ENCODE measurements around the gene AS3MT.
A peak's percentile ranks its signal among the peaks of the same experiment; 100 is the strongest.

Gene AS3MT

DNA sequence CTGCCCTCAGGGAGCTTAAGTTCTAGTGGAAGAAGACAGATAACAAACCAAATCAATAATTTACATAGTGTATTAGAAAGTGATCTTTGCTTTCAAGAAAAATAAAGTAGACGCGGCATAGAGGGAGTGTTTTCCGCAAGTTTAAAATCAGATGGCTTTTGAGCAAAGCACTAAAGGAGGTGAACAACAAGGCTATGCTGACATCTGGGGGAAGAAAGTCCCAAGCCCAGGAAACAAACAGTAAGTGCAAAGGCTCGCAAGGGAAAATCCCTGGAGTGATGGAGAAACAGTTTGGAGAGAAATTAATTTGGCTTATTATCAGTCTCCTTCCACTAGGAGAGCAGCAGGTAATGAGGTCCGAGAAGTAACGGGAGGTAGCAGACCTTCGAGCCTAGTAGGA is 46.9 kb downstream of the AS3MT start (continued):
- TF ChIP-seq, protein P1, sequence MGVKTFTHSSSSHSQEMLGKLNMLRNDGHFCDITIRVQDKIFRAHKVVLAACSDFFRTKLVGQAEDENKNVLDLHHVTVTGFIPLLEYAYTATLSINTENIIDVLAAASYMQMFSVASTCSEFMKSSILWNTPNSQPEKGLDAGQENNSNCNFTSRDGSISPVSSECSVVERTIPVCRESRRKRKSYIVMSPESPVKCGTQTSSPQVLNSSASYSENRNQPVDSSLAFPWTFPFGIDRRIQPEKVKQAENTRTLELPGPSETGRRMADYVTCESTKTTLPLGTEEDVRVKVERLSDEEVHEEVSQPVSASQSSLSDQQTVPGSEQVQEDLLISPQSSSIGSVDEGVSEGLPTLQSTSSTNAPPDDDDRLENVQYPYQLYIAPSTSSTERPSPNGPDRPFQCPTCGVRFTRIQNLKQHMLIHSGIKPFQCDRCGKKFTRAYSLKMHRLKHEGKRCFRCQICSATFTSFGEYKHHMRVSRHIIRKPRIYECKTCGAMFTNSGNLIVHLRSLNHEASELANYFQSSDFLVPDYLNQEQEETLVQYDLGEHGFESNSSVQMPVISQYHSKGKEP (tag by site-specific recombination; IDR thresholded peaks at IDR 0.05): no peak
- TF ChIP-seq, protein P2, sequence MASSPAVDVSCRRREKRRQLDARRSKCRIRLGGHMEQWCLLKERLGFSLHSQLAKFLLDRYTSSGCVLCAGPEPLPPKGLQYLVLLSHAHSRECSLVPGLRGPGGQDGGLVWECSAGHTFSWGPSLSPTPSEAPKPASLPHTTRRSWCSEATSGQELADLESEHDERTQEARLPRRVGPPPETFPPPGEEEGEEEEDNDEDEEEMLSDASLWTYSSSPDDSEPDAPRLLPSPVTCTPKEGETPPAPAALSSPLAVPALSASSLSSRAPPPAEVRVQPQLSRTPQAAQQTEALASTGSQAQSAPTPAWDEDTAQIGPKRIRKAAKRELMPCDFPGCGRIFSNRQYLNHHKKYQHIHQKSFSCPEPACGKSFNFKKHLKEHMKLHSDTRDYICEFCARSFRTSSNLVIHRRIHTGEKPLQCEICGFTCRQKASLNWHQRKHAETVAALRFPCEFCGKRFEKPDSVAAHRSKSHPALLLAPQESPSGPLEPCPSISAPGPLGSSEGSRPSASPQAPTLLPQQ (tag by site-specific recombination; IDR thresholded peaks at IDR 0.05): no peak

DNA sequence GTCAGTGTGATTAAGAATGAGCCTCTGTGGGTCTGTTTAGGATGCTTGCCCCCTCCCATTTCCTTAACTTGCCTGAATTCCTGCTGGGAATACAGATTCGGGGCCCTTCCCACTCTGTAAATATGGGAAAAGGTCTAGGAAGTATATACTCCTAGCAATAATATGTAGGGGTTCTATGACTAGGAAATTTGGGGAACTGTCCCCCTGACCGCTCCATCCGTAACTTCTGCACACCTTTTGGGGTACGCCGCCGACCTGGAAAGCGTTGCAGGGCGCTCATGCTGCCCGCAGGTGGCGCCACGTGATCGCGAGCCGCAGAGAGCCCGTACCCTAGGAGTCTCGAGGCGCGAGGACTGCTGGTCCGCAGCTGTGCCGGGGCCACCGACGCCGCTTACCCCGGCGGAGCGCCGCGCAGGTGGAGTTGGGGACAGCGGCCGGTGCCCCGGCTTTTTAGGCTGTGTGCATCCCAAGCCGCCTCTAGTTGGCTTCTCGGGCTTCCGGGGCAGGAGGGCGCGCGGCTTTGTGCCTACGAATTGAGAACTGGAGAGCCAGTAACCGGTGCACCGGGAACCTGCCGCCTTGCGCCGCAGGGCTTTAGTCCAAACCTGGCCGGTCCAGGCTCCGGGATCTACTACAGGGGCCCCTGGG is 48.2 kb downstream of the AS3MT start:
- peak overlapping the region; percentile 60; the same call in 1 of the 2 replicates for H3K27ac ChIP-seq (ENCODE audit: extremely low read depth, low read depth, low read length)
- CTCF ChIA-PET: interaction anchor here (0.6 to 4.1 kb wide), 34 partner anchors 14 to 458 kb away, joined by 3 to 57 read pairs (median 4); partner anchors contain the start of genes CYP17A1 and WBP1L
- peaks cover 6% of the 10 kb centered on the region; the same call in 1 of the 2 replicates for H3K4me1 ChIP-seq (ENCODE audit: control insufficient read depth, insufficient read depth, low read length)
- TF ChIP-seq ZNF132 (tag by site-specific recombination; IDR thresholded peaks at IDR 0.05; ENCODE audit: borderline replicate concordance) (no peak), ZNF610 (tag by site-specific recombination; IDR thresholded peaks at IDR 0.05; ENCODE audit: borderline replicate concordance) (peak; percentile 41; the same call in 1 of the 2 replicates), GLI4 (tag by site-specific recombination; IDR thresholded peaks at IDR 0.05) (no peak), ZNF555 (tag by site-specific recombination; conservative IDR thresholded peaks at IDR 0.05) (no peak), SETDB1 (IDR thresholded peaks at IDR 0.05; ENCODE audit: insufficient read length, low read length) (no peak), ZNF626 (tag by site-specific recombination; IDR thresholded peaks at IDR 0.05) (no peak), ZNF211 (tag by site-specific recombination; IDR thresholded peaks at IDR 0.05; ENCODE audit: low read depth) (no peak), ZNF223 (tag by site-specific recombination; IDR thresholded peaks at IDR 0.05) (peak; percentile 71), ZNF792 (tag by site-specific recombination; IDR thresholded peaks at IDR 0.05) (no peak), ZFP3 (tag by site-specific recombination; IDR thresholded peaks at IDR 0.05; ENCODE audit: low read depth) (no peak), ZNF558 (tag by site-specific recombination; IDR thresholded peaks at IDR 0.05) (no peak), HOXA7 (CRISPR knock-in tag; IDR thresholded peaks at IDR 0.05; ENCODE audit: borderline replicate concordance) (no peak), ZNF843 (tag by site-specific recombination; IDR thresholded peaks at IDR 0.05) (no peak), ZNF140 (tag by site-specific recombination; IDR thresholded peaks at IDR 0.05) (no peak), ZNF548 (tag by site-specific recombination; IDR thresholded peaks at IDR 0.05) (no peak), OVOL3 (tag by site-specific recombination; IDR thresholded peaks at IDR 0.05) (no peak), ZNF174 (tag by site-specific recombination; IDR thresholded peaks at IDR 0.05) (no peak), HOXD13 (CRISPR knock-in tag; IDR thresholded peaks at IDR 0.05; ENCODE audit: borderline replicate concordance) (no peak), ZNF114 (tag by site-specific recombination; IDR thresholded peaks at IDR 0.05) (no peak), ZNF324 (tag by site-specific recombination; IDR thresholded peaks at IDR 0.05) (peak; percentile 64; the same call in 1 of the 2 replicates), BCL11A (tag by site-specific recombination; IDR thresholded peaks at IDR 0.05; ENCODE audit: low read depth) (peak; percentile 80; the same call in 1 of the 2 replicates), ZNF341 (tag by site-specific recombination; IDR thresholded peaks at IDR 0.05; ENCODE audit: low read depth) (0 out of 2 replicates have a peak, but pooled peaks have one; percentile 9)
- TF ChIP-seq, protein P3, sequence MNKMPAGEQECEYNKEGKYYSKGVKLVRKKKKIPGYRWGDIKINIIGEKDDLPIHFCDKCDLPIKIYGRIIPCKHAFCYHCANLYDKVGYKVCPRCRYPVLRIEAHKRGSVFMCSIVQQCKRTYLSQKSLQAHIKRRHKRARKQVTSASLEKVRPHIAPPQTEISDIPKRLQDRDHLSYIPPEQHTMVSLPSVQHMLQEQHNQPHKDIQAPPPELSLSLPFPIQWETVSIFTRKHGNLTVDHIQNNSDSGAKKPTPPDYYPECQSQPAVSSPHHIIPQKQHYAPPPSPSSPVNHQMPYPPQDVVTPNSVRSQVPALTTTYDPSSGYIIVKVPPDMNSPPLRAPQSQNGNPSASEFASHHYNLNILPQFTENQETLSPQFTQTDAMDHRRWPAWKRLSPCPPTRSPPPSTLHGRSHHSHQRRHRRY (tag by site-specific recombination; IDR thresholded peaks at IDR 0.05): no peak
- TF ChIP-seq, protein P4, sequence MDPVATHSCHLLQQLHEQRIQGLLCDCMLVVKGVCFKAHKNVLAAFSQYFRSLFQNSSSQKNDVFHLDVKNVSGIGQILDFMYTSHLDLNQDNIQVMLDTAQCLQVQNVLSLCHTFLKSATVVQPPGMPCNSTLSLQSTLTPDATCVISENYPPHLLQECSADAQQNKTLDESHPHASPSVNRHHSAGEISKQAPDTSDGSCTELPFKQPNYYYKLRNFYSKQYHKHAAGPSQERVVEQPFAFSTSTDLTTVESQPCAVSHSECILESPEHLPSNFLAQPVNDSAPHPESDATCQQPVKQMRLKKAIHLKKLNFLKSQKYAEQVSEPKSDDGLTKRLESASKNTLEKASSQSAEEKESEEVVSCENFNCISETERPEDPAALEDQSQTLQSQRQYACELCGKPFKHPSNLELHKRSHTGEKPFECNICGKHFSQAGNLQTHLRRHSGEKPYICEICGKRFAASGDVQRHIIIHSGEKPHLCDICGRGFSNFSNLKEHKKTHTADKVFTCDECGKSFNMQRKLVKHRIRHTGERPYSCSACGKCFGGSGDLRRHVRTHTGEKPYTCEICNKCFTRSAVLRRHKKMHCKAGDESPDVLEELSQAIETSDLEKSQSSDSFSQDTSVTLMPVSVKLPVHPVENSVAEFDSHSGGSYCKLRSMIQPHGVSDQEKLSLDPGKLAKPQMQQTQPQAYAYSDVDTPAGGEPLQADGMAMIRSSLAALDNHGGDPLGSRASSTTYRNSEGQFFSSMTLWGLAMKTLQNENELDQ (tag by site-specific recombination; IDR thresholded peaks at IDR 0.05; ENCODE audit: low read depth): no peak
- TF ChIP-seq, protein P5, sequence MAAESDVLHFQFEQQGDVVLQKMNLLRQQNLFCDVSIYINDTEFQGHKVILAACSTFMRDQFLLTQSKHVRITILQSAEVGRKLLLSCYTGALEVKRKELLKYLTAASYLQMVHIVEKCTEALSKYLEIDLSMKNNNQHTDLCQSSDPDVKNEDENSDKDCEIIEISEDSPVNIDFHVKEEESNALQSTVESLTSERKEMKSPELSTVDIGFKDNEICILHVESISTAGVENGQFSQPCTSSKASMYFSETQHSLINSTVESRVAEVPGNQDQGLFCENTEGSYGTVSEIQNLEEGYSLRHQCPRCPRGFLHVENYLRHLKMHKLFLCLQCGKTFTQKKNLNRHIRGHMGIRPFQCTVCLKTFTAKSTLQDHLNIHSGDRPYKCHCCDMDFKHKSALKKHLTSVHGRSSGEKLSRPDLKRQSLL (tag by site-specific recombination; IDR thresholded peaks at IDR 0.05): peak; percentile 32; the same call in 1 of the 2 replicates
- TF ChIP-seq, protein P6, sequence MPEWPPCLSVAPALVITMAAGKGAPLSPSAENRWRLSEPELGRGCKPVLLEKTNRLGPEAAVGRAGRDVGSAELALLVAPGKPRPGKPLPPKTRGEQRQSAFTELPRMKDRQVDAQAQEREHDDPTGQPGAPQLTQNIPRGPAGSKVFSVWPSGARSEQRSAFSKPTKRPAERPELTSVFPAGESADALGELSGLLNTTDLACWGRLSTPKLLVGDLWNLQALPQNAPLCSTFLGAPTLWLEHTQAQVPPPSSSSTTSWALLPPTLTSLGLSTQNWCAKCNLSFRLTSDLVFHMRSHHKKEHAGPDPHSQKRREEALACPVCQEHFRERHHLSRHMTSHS (tag by site-specific recombination; IDR thresholded peaks at IDR 0.05): no peak

More for the DNA sequence above, 48.2 kb downstream of the AS3MT start:
- Histone ChIP-seq H3K36me3 (ENCODE audit: control insufficient read depth in 2 of 2, insufficient read depth in 1 of 2, low read length in 2 of 2) (no peaks in the 10 kb centered on the region), H3K4me3 (ENCODE audit: low read depth, low read length) (peak overlapping the region; percentile 54), H3K9me3 (ENCODE audit: control insufficient read depth, insufficient read depth, low read depth, low read length) (no peaks in the 10 kb centered on the region)
- POLR2A ChIA-PET: interaction anchor here (0.6 to 1.7 kb wide), 16 partner anchors 15 to 360 kb away, joined by 3 to 7 read pairs (median 3); partner anchors contain the start of genes ARL3, BORCS7, CYP17A1 and INA
